Trophoblast cell (in vitro differentiated cells and primary cell): ENCODE measurements around the gene SEMA5A.

Experiments
- DNase-seq, 2 donors: peaks; one replicate each; pipeline ENCODE4 v3.0.0-alpha.2; 2016
- H2AFZ ChIP-seq: 2 replicates; pipeline ENCODE4 v1.6.1; 2013; ENCODE audit warnings: low read length, moderate library complexity, mild to moderate bottlenecking; ENCODE audit not compliant: insufficient read depth, poor library complexity
- H2AK5ac ChIP-seq: 2 replicates; pipeline ENCODE4 v1.6.1; 2013; ENCODE audit warnings: mild to moderate bottlenecking, low read length
- H2BK120ac ChIP-seq: 2 replicates; pipeline ENCODE4 v1.6.1; 2013; ENCODE audit warnings: low read length, mild to moderate bottlenecking, moderate library complexity; ENCODE audit not compliant: insufficient read depth, poor library complexity
- H2BK12ac ChIP-seq: 2 replicates; pipeline ENCODE4 v1.6.1; 2013; ENCODE audit warnings: mild to moderate bottlenecking, low read length, moderate library complexity
- H2BK5ac ChIP-seq: 2 replicates; pipeline ENCODE4 v1.6.1; 2013; ENCODE audit warnings: low read length, low read depth, moderate library complexity, mild to moderate bottlenecking; ENCODE audit not compliant: poor library complexity
- H3K14ac ChIP-seq: 2 replicates; pipeline ENCODE4 v1.6.1; 2013; ENCODE audit warnings: mild to moderate bottlenecking, low read length
- H3K18ac ChIP-seq: 2 replicates; pipeline ENCODE4 v1.6.1; 2013; ENCODE audit warnings: mild to moderate bottlenecking, low read length
- H3K23ac ChIP-seq: 2 replicates; pipeline ENCODE4 v1.6.1; 2013; ENCODE audit warnings: low read length
- H3K27ac ChIP-seq: 2 replicates; pipeline ENCODE4 v1.5.1; 2013; ENCODE audit warnings: low read depth, mild to moderate bottlenecking, inconsistent platforms, low read length, moderate library complexity
- H3K27me3 ChIP-seq: 2 replicates; pipeline ENCODE4 v1.6.1; 2013; ENCODE audit warnings: inconsistent platforms, mild to moderate bottlenecking, low read length, moderate library complexity; ENCODE audit not compliant: insufficient read depth
- H3K36me3 ChIP-seq, 2 experiments: 1 replicate in 1 of 2; 2 replicates in 1 of 2; pipeline ENCODE4 v1.6.1; 2013; ENCODE audit warnings: low read length in 2 of 2, mild to moderate bottlenecking in 2 of 2, moderate library complexity in 1 of 2; ENCODE audit not compliant: insufficient read depth in 2 of 2, control insufficient read depth in 1 of 2
- H3K4ac ChIP-seq: 2 replicates; pipeline ENCODE4 v1.6.1; 2013; ENCODE audit warnings: low read depth, mild to moderate bottlenecking, low read length, moderate library complexity
- H3K4me1 ChIP-seq, 2 experiments: 1 replicate in 1 of 2; 2 replicates in 1 of 2; pipeline ENCODE4 v1.6.1; 2013; ENCODE audit warnings: low read length in 2 of 2, mild to moderate bottlenecking in 2 of 2, moderate library complexity in 1 of 2; ENCODE audit not compliant: insufficient read depth in 2 of 2, control insufficient read depth in 1 of 2
- H3K4me2 ChIP-seq: 2 replicates; pipeline ENCODE4 v1.6.1; 2013; ENCODE audit warnings: inconsistent platforms, mild to moderate bottlenecking, low read length, moderate library complexity
- H3K4me3 ChIP-seq: 2 replicates; pipeline ENCODE4 v1.5.1; 2013; ENCODE audit warnings: mild to moderate bottlenecking, low read depth, low read length, inconsistent platforms
- H3K79me1 ChIP-seq: one replicate; pipeline ENCODE4 v1.6.1; 2013; ENCODE audit warnings: low read length
- H3K79me2 ChIP-seq: 2 replicates; pipeline ENCODE4 v1.6.1; 2013; ENCODE audit warnings: low read length, mild to moderate bottlenecking; ENCODE audit not compliant: control insufficient read depth, insufficient read depth, poor library complexity
- H3K9ac ChIP-seq: 2 replicates; pipeline ENCODE4 v1.6.1; 2013; ENCODE audit warnings: mild to moderate bottlenecking, low read length
- H3K9me3 ChIP-seq: 2 replicates; pipeline ENCODE4 v1.6.1; 2013; ENCODE audit warnings: low read depth, mild to moderate bottlenecking, control low read depth, inconsistent platforms, low read length; ENCODE audit not compliant: insufficient read depth
- H4K12ac ChIP-seq: 2 replicates; pipeline ENCODE4 v1.6.1; 2013; ENCODE audit warnings: low read depth, mild to moderate bottlenecking, low read length, moderate library complexity
- H4K8ac ChIP-seq: 2 replicates; pipeline ENCODE4 v1.6.1; 2013; ENCODE audit warnings: low read depth, mild to moderate bottlenecking, low read length, moderate library complexity
- H4K91ac ChIP-seq: one replicate; pipeline ENCODE4 v1.6.1; 2013; ENCODE audit warnings: low read depth, mild to moderate bottlenecking, low read length, moderate library complexity
- WGBS: extraction: QIAGEN DNeasy Blood & Tissue Kit; methylation state at CpG from one replicate; pipeline ENCODE4 v1.1.7; 2013; ENCODE audit warnings: missing lambda C conversion rate; ENCODE audit not compliant: insufficient read length, insufficient coverage; ENCODE audit errors: extremely low coverage; 5-methylcytosine and 5-hydroxymethylcytosine counted together

The SEMA5A gene

GRCh38 chr5:9351546-9351945 is 194.3 kb downstream of the SEMA5A start:
- WGBS = no CpG with 5 or more reads among the region's 2 CpGs
- Histone ChIP-seq H2AFZ (no peak overlapping the region), H3K4ac (no peak overlapping the region), H4K8ac (no peak overlapping the region), H4K12ac (no peak overlapping the region), H2BK5ac (no peak overlapping the region), H3K9ac (no peak overlapping the region), H3K79me1 (peaks cover 6% of the 10 kb centered on the region), H3K9me3 (no peaks in the 10 kb centered on the region), H3K4me2 (no peak overlapping the region), H3K27ac (no peak overlapping the region), H3K4me1 (peaks cover 16 to 37% of the 10 kb centered on the region in 2 experiments), H3K36me3 (peaks cover under 1 to 4% of the 10 kb centered on the region in 2 experiments), H3K27me3 (no peaks in the 10 kb centered on the region), H2BK12ac (no peak overlapping the region), H2BK120ac (no peak overlapping the region), H3K14ac (no peak overlapping the region), H2AK5ac (no peak overlapping the region), H3K18ac (no peak overlapping the region), H4K91ac (no peak overlapping the region), H3K23ac (no peak overlapping the region), H3K4me3 (no peak overlapping the region), H3K79me2 (no peaks in the 10 kb centered on the region)
- DNase-seq = no peak

- WGBS = no CpG with 5 or more reads among the region's 4 CpGs
- Histone ChIP-seq H3K9me3 (no peaks in the 10 kb centered on the region), H3K9ac (no peak overlapping the region), H3K79me1 (peaks cover 11% of the 10 kb centered on the region), H3K4me3 (no peak overlapping the region), H4K12ac (no peak overlapping the region), H3K4ac (no peak overlapping the region), H4K8ac (no peak overlapping the region), H2BK12ac (no peak overlapping the region), H3K4me1 (peaks cover 17 to 42% of the 10 kb centered on the region in 2 experiments), H3K27ac (peak overlapping the region; percentile 85), H2BK120ac (no peak overlapping the region), H3K27me3 (no peaks in the 10 kb centered on the region), H3K36me3 (peaks cover 6 to 11% of the 10 kb centered on the region in 2 experiments), H2AK5ac (no peak overlapping the region), H3K23ac (no peak overlapping the region), H2BK5ac (no peak overlapping the region), H3K18ac (no peak overlapping the region), H3K14ac (no peak overlapping the region), H3K4me2 (no peak overlapping the region), H2AFZ (no peak overlapping the region), H3K79me2 (peaks cover 3% of the 10 kb centered on the region), H4K91ac (no peak overlapping the region)
- DNase-seq = no peak
Observed at GRCh38 chr5:9350301-9350797, 195.5 kb downstream of the SEMA5A start.

- Histone ChIP-seq H3K79me1 (peaks cover 13% of the 10 kb centered on the region), H3K9ac (no peak overlapping the region), H2AFZ (no peak overlapping the region), H3K4me3 (no peak overlapping the region), H3K23ac (no peak overlapping the region), H3K4me1 (peaks cover 17 to 40% of the 10 kb centered on the region in 2 experiments), H2BK120ac (peak overlapping the region; percentile 44), H2BK12ac (no peak overlapping the region), H3K18ac (no peak overlapping the region), H4K8ac (no peak overlapping the region), H3K9me3 (no peaks in the 10 kb centered on the region), H3K4me2 (no peak overlapping the region), H2AK5ac (no peak overlapping the region), H3K27me3 (no peaks in the 10 kb centered on the region), H4K91ac (no peak overlapping the region), H4K12ac (no peak overlapping the region), H3K27ac (peak overlapping the region; percentile 84), H3K4ac (no peak overlapping the region), H3K14ac (no peak overlapping the region), H3K79me2 (peaks cover 4% of the 10 kb centered on the region), H2BK5ac (peak overlapping the region; percentile 54), H3K36me3 (peaks cover 6 to 9% of the 10 kb centered on the region in 2 experiments)
- WGBS = no CpG with 5 or more reads among the region's 5 CpGs
- peak; percentile 71 to 88 for DNase-seq
Observed at GRCh38 chr5:9348401-9348996, 197.4 kb downstream of the SEMA5A start.

GRCh38 chr5:9347541-9348295 is 198.2 kb downstream of the SEMA5A start:
- no peak overlapping the region for H3K18ac ChIP-seq
- peak; percentile 76 to 89 for DNase-seq
- H2BK12ac ChIP-seq = no peak overlapping the region
- H2AFZ ChIP-seq = no peak overlapping the region
- no peak overlapping the region for H2BK120ac ChIP-seq
- H3K4ac ChIP-seq = no peak overlapping the region
- no peaks in the 10 kb centered on the region for H3K9me3 ChIP-seq
- H3K23ac ChIP-seq = no peak overlapping the region
- peaks cover 6 to 9% of the 10 kb centered on the region in 2 experiments for H3K36me3 ChIP-seq
- no peak overlapping the region for H2AK5ac ChIP-seq
- peak overlapping the region; percentile 79 for H3K27ac ChIP-seq
- H3K9ac ChIP-seq = no peak overlapping the region
- no peak overlapping the region for H4K91ac ChIP-seq
- H3K79me2 ChIP-seq = peaks cover 4% of the 10 kb centered on the region
- no peak overlapping the region for H3K14ac ChIP-seq
- H4K12ac ChIP-seq = no peak overlapping the region
- H3K79me1 ChIP-seq = peaks cover 13% of the 10 kb centered on the region
- no peak overlapping the region for H4K8ac ChIP-seq
- peaks cover 17 to 42% of the 10 kb centered on the region in 2 experiments for H3K4me1 ChIP-seq
- no CpG with 5 or more reads among the region's 7 CpGs for WGBS
- H3K27me3 ChIP-seq = no peaks in the 10 kb centered on the region
- H3K4me3 ChIP-seq = no peak overlapping the region
- no peak overlapping the region for H2BK5ac ChIP-seq
- H3K4me2 ChIP-seq = no peak overlapping the region
